ENCODE results near the gene COG3. TPM values are rescaled to one million over a fixed set of nuclear protein-coding genes. Genes with fewer than 3 reads are reported as not detected.

The COG3 gene
- total RNA-seq, 1 donor from 2014 or later: 38.3 TPM

DNA sequence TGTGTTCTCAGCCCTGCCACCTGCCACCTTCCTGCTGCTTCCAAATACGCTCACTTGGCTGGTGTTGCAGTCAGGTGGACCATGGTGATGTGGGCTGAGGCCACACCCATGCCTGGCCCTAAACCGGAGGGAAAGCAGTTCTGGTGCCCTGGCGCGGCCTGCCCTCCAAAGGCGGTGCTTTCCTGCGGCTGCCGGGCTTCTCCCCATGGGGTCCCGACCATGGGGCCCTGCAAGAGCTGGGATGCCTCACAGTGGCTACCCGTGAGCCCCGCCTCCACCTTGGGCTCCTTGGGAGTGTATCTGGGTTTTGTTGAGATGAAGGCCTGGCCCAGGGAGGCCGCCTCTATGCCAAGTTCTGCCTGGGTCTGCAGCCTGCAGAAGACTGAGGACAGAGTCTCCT lies 77.1 kb downstream of the COG3 start:
- Mint-ChIP-seq H3K27me3 (ENCODE audit: low read depth) (no peaks in the 10 kb centered on the region), H3K9me3 (no peaks in the 10 kb centered on the region), H3K4me3 (no peak overlapping the region), H3K27ac (no peak overlapping the region), H3K4me1 (no peaks in the 10 kb centered on the region), H3K36me3 (peaks cover 1% of the 10 kb centered on the region)
- DNase-seq (ENCODE audit: low spot score in 2 of 2, unreplicated experiment in 2 of 2): no peak
- TF ChIP-seq, protein P1, sequence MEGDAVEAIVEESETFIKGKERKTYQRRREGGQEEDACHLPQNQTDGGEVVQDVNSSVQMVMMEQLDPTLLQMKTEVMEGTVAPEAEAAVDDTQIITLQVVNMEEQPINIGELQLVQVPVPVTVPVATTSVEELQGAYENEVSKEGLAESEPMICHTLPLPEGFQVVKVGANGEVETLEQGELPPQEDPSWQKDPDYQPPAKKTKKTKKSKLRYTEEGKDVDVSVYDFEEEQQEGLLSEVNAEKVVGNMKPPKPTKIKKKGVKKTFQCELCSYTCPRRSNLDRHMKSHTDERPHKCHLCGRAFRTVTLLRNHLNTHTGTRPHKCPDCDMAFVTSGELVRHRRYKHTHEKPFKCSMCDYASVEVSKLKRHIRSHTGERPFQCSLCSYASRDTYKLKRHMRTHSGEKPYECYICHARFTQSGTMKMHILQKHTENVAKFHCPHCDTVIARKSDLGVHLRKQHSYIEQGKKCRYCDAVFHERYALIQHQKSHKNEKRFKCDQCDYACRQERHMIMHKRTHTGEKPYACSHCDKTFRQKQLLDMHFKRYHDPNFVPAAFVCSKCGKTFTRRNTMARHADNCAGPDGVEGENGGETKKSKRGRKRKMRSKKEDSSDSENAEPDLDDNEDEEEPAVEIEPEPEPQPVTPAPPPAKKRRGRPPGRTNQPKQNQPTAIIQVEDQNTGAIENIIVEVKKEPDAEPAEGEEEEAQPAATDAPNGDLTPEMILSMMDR (IDR thresholded peaks at IDR 0.05; ENCODE audit: unreplicated experiment): no peak

DNA sequence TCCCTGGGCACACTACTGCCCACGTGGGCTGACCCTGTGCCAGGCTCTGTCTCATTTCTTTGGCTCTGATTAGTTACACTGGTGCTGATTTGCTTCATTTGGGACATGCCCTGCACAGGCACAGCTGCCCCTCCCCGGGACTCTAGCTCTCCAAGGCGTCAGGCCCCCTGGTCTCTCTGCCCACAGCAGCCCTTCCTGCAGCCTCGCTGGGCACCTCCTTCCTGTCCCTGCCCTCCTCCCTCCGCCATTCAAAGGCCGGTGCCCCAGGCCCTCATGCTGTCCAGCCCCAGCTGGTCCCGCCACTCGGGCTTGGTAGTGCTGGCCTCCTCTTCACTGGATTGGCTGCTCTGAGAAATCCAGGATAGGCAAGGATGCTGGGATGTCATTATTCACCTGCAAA lies 77.7 kb downstream of the COG3 start:
- TF ChIP-seq, protein P1 (IDR thresholded peaks at IDR 0.05; ENCODE audit: unreplicated experiment): no peak
- Mint-ChIP-seq H3K27me3 (ENCODE audit: low read depth) (peaks cover under 1% of the 10 kb centered on the region), H3K36me3 (no peaks in the 10 kb centered on the region), H3K4me3 (no peak overlapping the region), H3K27ac (no peak overlapping the region), H3K9me3 (no peaks in the 10 kb centered on the region), H3K4me1 (no peaks in the 10 kb centered on the region)
- no peak for DNase-seq (ENCODE audit: low spot score in 2 of 2, unreplicated experiment in 2 of 2)

DNA sequence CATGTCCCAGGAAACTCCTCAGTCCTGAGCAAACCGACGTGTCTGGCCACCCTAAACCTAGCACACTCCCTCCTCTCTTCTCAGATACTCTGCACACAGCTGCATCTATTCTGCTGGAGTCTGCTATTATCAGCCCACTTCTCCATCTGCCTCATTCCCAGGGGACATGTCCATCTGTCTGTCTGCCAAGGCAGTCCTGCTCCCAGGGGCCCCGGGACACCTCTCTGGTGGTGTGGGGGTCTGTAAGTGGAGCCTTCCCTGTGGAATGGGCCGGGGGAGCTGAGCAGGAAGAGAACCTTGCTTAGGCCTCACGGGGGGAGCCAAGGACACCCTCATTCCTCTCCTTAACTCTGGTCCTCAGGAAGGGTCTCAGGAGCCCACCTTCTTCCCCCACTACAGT lies 78.1 kb downstream of the COG3 start:
- Mint-ChIP-seq H3K4me3 (no peak overlapping the region), H3K9me3 (no peaks in the 10 kb centered on the region), H3K36me3 (no peaks in the 10 kb centered on the region), H3K27me3 (ENCODE audit: low read depth) (peaks cover 4% of the 10 kb centered on the region), H3K27ac (no peak overlapping the region), H3K4me1 (no peaks in the 10 kb centered on the region)
- DNase-seq (ENCODE audit: low spot score in 2 of 2, unreplicated experiment in 2 of 2): no peak
- TF ChIP-seq, protein P1 (IDR thresholded peaks at IDR 0.05; ENCODE audit: unreplicated experiment): no peak

DNA sequence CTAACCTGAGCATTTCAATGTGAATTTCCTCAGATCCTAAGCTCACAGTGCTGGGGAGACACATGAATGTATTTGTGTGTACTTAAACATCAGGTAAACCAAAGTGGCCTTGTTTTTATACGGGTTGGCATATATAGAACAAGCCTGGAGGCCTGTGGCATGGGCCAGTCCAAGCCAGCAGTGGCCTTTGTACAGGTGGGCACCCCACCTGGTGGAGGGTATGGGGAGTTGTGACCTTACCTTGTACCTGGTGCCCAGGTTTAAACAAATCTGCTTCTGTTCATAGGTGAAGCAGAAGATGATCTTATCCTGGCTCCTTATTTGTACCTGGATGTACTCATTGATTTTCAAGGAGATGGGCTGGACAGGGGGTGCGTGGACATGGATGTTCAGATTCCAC lies 79.8 kb downstream of the COG3 start:
- Mint-ChIP-seq H3K27ac (no peak overlapping the region), H3K4me1 (no peaks in the 10 kb centered on the region), H3K36me3 (no peaks in the 10 kb centered on the region), H3K27me3 (ENCODE audit: low read depth) (peaks cover 10% of the 10 kb centered on the region), H3K4me3 (no peak overlapping the region), H3K9me3 (no peaks in the 10 kb centered on the region)
- DNase-seq (ENCODE audit: low spot score in 2 of 2, unreplicated experiment in 2 of 2): no peak
- TF ChIP-seq, protein P1 (IDR thresholded peaks at IDR 0.05; ENCODE audit: unreplicated experiment): no peak

DNA sequence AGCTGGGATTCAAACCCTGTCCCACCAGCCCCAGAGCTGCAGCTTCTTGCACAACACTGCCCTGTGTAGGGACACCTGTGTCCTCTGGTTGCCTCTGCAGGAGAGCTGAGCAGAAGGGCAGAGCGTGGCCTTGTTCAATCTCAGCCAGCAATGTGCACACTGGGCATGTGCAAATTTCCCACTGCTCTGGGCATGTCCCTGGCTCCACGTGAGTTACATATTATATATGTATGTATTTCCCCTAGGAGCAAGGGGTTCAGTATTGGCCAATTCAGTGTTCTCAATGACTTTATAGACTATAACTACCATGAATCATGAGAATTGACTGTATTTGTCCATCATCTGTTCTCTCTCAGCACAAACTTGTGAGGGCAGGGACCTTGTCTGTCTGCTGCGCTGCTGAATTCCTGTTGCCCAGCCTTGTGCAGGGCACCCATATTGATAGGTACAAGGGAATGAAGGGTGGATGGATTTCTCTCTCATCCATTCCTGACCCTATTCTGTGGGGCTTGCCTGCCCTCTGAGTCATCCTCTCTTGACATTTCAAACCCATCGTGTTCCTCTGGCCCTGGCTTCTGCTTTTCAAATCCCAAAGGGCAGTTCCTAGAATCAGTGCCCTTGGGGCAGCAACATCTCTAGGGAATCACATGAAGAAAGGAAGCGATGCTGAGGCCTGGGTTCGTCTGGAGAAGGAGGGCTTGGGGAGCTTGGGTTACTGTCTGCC lies 81.1 kb downstream of the COG3 start:
- Mint-ChIP-seq H3K27ac (no peak overlapping the region), H3K9me3 (no peaks in the 10 kb centered on the region), H3K4me3 (no peak overlapping the region), H3K4me1 (no peaks in the 10 kb centered on the region), H3K36me3 (no peaks in the 10 kb centered on the region), H3K27me3 (ENCODE audit: low read depth) (peaks cover 18% of the 10 kb centered on the region)
- DNase-seq (ENCODE audit: low spot score in 2 of 2, unreplicated experiment in 2 of 2): no peak
- TF ChIP-seq, protein P1 (IDR thresholded peaks at IDR 0.05; ENCODE audit: unreplicated experiment): no peak

DNA sequence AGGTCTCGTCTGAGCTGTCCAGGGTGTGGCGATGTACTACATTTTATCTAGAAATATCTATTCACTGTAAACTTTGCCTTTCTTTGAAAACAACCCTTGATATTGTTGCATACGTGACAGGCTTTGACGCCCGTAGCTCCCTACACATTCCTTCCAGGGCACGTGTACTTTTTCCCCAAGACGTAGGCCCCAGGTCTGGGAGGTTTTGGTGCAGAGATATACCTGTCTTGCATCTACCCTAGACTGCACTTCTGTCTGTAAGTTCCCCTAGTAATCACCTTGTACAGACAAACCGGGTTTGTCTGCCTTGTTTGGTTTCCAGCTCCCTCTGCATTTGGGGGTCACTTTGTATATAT lies 81.6 kb downstream of the COG3 start:
- Mint-ChIP-seq H3K9me3 (no peaks in the 10 kb centered on the region), H3K36me3 (no peaks in the 10 kb centered on the region), H3K27me3 (ENCODE audit: low read depth) (peaks cover 20% of the 10 kb centered on the region), H3K27ac (no peak overlapping the region), H3K4me3 (no peak overlapping the region), H3K4me1 (no peaks in the 10 kb centered on the region)
- DNase-seq (ENCODE audit: low spot score in 2 of 2, unreplicated experiment in 2 of 2): no peak
- TF ChIP-seq, protein P1 (IDR thresholded peaks at IDR 0.05; ENCODE audit: unreplicated experiment): no peak
